GM08714 (cell line): ENCODE results near the gene GRM1.
"Not testable (repeated sequence)": the region's sequence is repeated elsewhere in the genome, so short reads cannot be mapped to it uniquely, and the experiment has no call there.

Source experiments
- H3K4me3 ChIP-seq: fragments of 200-500 bp; sonication (Bioruptor generic); 2 replicates; pipeline ENCODE4 v1.5.1; 2014; ENCODE audit warnings: mild to moderate bottlenecking, low read length, inconsistent platforms
- ZNF274 ChIP-seq: IDR thresholded peaks from 2 replicates; pipeline ENCODE4 v1.6.1; 2012; ENCODE audit warnings: mild to moderate bottlenecking, low read depth, low read length

The GRM1 gene

DNA sequence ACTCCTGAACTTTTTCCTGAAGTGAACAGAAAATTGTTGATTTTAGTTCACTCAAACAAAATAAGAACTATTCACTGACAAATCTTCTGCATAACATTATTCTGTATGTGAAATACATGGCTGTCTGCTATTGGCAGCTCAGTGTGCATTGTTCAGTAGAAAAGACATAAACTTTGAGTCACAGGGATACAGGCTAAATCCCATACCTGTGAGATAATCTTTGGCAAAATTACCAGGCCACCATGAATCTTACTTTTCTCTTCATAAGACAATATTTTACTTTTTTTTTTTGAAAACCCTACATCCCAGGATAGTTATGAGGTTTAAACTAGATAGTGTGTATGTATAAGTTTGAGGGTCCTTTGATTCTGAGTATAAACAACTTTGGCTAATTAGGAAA, 224.8 kb downstream of the GRM1 start:
- TF ChIP-seq ZNF274, result no peak
- H3K4me3 ChIP-seq, result no peak overlapping the region

DNA sequence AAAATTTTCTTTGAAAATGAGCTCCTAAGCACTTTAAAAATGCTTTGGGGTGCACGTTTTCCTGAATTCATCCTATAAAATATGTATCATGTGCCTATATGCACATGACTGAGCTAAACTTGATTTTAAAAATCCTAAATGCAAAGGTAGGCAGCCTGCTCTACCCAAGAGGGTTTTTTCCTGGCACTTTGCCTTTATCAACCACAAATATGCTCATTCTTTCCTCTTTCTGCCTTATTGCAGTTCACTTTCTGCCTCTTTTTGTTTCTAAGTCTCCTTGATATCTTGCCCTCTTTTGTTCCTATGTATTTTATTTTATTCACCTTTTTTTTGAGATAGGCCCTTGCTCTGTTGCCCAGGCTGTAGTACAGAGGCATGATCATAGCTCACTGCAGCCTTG, 229.3 kb downstream of the GRM1 start:
- TF ChIP-seq ZNF274, result no peak

DNA sequence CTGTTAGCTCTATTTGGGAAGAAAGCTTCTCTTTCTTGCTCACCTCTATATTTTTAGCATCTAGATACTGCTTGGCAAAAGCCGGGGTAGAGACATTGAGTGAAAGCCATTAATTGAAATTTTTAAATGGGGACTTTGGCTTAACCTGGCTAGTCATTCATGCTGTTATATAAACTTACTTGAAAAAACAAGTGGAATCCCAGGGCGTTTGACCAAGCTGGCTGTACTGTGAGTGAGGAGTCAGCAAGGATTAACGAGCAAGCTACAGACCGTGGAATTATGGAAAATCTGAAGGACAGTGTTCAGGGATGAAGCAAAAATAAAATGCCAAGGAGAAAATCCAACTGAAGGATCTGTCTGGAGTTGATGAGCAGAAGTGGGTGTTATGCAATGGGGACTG, 232.0 kb downstream of the GRM1 start:
- no peak overlapping the region for H3K4me3 ChIP-seq
- TF ChIP-seq ZNF274, result no peak

More for the DNA sequence above, 229.3 kb downstream of the GRM1 start:
- H3K4me3 ChIP-seq, result no peak overlapping the region

DNA sequence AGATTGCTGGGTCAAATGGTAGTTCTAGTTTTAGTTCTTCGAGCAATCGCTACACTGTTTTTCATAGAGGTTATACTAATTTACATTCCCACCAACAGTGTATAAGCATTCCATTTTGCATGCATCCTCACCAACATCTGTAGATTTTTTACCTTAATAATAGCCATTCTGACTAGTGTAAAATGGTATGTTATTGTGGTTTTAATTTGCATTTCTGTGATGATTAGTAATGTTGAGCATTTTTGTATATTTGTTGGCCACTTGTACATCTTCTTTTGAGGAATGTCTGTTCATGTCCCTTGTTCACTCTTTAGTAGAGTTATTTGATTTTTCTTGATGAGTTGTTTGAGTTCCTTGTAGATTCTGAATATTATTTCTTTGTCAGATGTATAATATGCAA, 236.2 kb downstream of the GRM1 start:
- H3K4me3 ChIP-seq, result no peak overlapping the region
- no peak for TF ChIP-seq ZNF274

DNA sequence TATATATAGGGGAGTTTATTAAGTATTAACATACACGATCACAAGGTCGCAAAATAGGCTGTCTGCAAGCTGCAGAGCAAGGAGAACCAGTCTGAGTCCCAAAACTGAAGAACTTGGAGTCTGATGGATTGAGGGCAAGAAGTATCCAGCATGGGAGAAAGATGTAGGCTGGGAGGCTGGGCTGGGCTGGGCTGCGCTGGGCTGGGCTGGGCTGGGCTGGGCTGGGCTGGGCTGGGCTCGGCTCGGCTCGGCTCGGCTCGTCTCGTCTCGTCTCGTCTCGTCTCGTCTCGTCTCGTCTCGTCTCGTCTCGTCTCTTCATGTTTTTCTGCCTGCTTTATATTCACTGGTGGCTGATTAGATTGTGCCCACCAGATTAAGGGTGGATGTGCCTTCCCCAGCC, 238.6 kb downstream of the GRM1 start:
- no peak overlapping the region for H3K4me3 ChIP-seq
- TF ChIP-seq ZNF274, result no peak

DNA sequence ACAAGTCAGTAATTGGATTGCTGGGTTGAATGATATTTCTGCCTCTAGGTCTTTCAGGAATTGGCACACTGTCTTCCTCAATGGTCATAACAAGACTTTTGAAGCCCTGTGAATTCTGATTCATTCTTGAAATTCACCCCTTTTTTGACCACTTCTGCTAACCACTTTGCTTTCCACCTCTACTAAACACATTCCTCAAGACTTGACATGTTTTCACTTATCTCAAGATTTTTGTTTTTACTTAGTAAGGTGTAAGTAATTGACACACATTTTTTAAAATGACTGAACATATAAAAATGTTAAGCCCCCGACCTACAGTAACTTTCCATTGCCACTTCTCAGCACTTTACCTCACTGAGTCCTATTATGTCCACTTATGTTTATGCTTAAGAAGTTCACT, 239.1 kb downstream of the GRM1 start:
- no peak overlapping the region for H3K4me3 ChIP-seq
- no peak for TF ChIP-seq ZNF274

DNA sequence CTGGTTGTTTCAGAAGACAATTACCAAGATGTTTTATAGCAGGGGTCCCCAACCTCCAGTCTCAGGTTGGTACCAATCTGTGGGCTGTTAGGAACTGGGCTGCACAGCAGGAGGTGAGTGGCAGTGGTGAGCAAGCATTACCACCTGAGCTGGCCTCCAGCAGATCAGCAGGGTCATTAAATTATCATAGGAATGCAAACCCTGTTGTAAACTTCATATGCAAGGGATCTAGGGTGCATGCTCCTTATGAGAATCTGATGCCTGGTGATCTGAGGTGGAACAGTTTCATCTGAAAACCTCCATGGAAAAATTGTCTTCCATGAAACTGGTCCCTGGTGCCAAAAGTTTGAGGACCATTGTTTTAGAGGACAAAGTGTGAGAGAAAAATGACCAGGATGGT, 240.6 kb downstream of the GRM1 start:
- no peak for TF ChIP-seq ZNF274
- H3K4me3 ChIP-seq, result no peak overlapping the region

- H3K4me3 ChIP-seq, result not testable (repeated sequence)
Observed at GRCh38 chr6:146271163-146271562, 242.3 kb downstream of the GRM1 start.

DNA sequence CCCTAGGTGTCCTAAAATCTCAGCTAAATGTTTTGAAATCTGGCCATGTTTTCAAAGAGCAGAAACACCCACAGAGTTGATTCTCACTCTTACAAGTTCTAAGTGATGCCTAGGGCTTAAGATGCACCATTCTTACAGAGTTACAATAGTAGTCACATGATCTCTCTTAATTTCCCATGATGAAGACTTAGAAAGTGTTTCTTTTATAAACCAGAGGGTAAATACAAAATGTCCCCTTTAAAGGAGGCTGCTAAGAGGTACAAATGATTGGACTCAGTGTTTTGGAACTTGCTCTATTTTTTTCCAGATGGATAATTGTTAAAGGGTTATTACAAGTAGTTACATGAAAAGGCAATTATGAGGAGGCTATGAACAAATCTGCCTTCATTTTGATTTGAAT, 244.6 kb downstream of the GRM1 start:
- H3K4me3 ChIP-seq, result no peak overlapping the region

DNA sequence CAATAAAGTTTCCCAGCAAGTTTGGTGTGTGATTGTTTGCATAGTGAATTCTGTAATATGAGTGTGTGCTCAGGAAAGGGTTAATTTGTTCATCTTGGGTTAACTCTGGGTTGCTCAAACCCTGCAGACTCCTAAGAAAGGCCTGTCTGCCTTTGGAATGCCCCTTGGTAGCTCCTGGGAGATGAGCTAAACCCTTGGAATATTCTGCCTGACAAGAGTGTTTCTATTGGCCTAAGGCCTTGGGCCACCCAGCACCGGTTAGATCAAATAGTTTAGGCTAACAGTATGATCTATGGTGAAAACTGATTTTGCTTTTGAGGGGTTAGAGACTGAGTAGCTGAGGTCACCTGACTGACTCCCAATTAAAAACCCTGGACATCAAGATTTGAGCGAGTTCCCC, 248.3 kb downstream of the GRM1 start:
- H3K4me3 ChIP-seq, result no peak overlapping the region
- no peak for TF ChIP-seq ZNF274

More for the DNA sequence above, 244.6 kb downstream of the GRM1 start:
- TF ChIP-seq ZNF274, result no peak

DNA sequence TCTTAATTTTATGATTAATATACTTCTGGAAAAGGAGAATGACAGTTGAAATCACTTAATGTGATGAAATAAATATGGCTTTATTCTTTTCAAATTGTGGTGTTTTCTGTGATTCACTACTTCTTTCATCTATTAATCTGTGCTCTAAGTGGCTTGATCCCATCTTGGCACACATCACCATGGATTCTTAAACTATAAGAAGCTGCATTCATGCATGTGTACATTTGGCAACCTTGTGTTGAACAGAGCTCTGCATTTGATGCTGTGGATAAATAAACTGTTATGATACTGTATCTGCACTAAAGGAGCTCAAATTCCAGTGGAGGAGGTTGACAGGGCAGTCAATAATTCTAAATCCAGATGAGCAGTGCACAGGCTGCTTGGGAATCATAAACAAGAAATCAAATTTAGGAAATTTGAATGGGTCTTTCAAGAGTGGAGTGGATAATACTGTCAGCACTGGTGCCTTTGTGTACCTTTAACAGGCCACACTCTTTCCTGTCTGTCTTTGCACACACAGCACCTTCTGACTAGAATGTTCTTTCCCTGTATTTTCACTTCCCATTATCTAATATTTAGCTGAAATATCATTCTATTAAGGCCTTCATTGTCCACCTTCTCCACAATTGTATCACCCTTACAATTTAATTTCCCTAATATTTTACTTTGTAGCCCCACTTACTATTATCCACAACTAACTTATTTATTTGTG, 252.9 kb downstream of the GRM1 start:
- no peak overlapping the region for H3K4me3 ChIP-seq
- TF ChIP-seq ZNF274, result no peak

DNA sequence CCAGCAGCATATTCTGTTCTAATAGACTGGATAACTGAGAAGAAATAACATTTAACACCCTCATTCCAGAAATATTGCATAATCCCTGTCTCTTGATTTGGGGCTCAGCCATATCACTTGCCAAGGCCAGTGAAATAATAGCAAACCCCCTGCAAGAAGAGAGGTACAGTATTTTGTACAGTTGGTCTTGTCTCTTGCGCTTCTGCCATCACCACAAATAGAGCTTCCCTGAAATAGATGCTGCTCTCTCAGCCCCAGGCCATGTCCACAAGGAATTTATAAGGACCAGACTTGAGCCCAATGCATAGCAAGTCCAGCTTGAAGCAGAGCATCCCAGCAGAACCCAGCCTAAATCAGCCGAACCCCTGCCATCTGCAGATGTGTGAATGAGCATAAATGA, 254.0 kb downstream of the GRM1 start:
- TF ChIP-seq ZNF274, result no peak

GRCh38 chr6:146284311-146284710, 255.4 kb downstream of the GRM1 start:
- TF ChIP-seq ZNF274, result no peak

More for the DNA sequence above, 254.0 kb downstream of the GRM1 start:
- H3K4me3 ChIP-seq, result no peak overlapping the region

GRCh38 chr6:146286961-146287360, 258.1 kb downstream of the GRM1 start:
- no peak for TF ChIP-seq ZNF274
- H3K4me3 ChIP-seq, result no peak overlapping the region

More at GRCh38 chr6:146284311-146284710, 255.4 kb downstream of the GRM1 start:
- H3K4me3 ChIP-seq, result no peak overlapping the region

- no peak overlapping the region for H3K4me3 ChIP-seq
- TF ChIP-seq ZNF274, result no peak
Observed at GRCh38 chr6:146287691-146288369, 259.0 kb downstream of the GRM1 start.
